Ascending aorta (tissue), 2 donors: Measurements from ENCODE around the gene PEX10. TPM values are rescaled to one million over a fixed set of nuclear protein-coding genes. Genes with fewer than 3 reads are reported as not detected.

Experiments used
- DNase-seq, 2 donors: peaks; one replicate each; pipeline ENCODE4 v3.0.0-alpha.2; 2019; ENCODE audit warnings: low spot score in 2 of 2
- H3K27ac ChIP-seq, 2 donors: fragments of 200-600 bp; sonication (generic); one replicate each; pipeline ENCODE4 v1.5.1; 2016 to 2017; ENCODE audit warnings: mild to moderate bottlenecking in 1 of 2
- H3K27me3 ChIP-seq: fragments of 200-600 bp; sonication (generic); one replicate; pipeline ENCODE4 v1.5.1; 2017
- H3K36me3 ChIP-seq, 2 donors: fragments of 200-600 bp; sonication (generic); one replicate each; pipeline ENCODE4 v1.5.1; 2016
- H3K4me1 ChIP-seq, 2 donors: fragments of 200-600 bp; sonication (generic); one replicate each; pipeline ENCODE4 v1.5.1; 2016 to 2017; ENCODE audit warnings: mild to moderate bottlenecking in 1 of 2
- H3K4me3 ChIP-seq, 2 donors: fragments of 200-600 bp; sonication (generic); one replicate each; pipeline ENCODE4 v1.5.1; 2016 to 2017; ENCODE audit warnings: mild to moderate bottlenecking in 1 of 2
- H3K9me3 ChIP-seq, 2 donors: fragments of 200-600 bp; sonication (generic); one replicate each; pipeline ENCODE4 v1.5.1; 2016
- intact Hi-C: fragments of 100-400 bp; cut with DNase I; formaldehyde crosslinking; loops from one replicate; pipeline ENCODE4 v1.15.1; 2023
- total RNA-seq: library from RNA; depleted of rRNA; stranded (reverse); fragments of >200 nt; gene quantifications from one replicate; pipeline ENCODE4 v1.1.0, GENCODE V29; 2016
- TF ChIP-seq, protein P1 (sequence below), 3 experiments: fragments of 200-600 bp in 2 of 3; fragments of 450-650 bp in 1 of 3; sonication (generic) in 2 of 3; IDR thresholded peaks; one replicate each; pipeline ENCODE4 v1.5.1; 2016 to 2019; ENCODE audit warnings: antibody characterized with exemption in 3 of 3, mild to moderate bottlenecking in 1 of 3, moderate library complexity in 1 of 3

The PEX10 gene
- total RNA-seq, 1 donor from 2014 or later = 26.1 TPM

DNA sequence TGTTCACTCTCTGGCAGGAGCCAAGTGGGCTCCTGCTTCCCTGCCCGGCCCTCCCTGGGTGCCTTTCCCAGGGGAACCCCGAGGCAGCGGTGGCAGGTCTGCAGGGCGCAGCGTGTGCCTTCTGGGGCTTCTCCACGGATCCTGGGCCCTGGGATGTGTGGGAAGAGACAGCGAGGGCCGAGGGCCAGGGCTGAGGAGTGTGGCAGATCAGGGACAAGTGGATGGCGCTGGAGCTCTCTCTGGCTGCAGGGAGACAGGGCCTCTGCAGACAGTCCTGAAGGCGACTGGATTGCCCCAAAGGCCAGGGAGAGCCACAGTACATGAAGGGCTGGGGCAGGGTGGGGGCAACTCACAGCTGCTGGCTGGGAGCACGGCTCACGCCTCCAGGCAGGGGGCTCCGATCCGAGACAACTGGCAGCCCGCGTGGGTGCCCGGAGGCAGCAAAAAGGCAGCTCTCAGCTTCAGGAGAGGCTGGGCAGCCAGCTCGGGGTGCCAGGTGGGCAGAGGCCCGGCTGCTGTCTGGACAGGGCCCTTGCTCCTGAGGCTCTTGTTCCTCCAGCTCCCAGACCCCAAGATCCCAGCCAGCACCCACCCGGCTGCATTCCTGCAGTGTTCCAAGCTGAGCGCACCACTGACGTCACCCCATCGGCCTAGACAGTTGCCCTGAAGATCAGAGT lies 37.0 kb downstream of the PEX10 start:
- no peak overlapping the region for H3K4me3 ChIP-seq

DNA sequence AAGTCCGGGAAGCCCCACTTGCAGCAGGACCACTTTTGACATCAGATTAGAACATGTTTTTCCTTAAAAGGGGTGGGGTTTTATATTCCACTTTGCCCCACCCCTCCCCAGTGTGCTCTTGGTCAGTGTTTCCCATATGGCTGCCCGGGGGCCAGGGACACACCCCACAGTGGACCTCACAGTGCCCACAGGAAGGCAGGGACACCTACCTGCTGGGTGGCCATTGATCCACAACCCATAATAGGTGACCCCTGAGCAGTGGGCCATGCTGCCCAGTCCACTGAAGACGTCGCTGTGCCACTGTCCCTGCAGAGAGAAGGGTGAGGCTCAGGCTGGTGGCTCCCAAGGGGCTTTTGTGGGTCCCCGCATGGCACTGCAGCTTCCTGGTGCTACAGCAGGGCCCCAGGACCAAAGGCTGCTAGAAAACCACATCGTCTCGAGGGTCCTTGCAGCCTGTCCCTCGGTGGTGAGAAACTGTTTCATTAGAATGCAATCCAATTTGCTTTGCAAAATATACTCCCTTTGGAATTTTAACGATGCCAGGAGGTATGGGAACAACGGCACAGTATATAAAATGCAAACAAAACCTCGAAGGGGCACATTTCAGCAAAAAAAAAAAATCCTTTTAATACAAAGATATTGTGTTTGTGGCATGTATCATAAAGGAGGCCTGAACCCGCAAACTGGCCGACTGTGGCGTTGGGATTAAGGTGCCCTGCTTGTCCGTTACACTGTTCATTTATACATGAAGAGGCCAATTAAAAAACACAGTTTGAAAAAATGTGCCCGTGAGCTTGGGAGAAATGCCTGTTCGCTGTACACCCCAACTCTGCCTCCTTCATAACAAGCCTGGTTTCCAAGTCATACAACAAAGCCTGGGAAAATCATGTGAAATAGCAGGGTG lies 37.9 kb downstream of the PEX10 start:
- TF ChIP-seq, protein P1, sequence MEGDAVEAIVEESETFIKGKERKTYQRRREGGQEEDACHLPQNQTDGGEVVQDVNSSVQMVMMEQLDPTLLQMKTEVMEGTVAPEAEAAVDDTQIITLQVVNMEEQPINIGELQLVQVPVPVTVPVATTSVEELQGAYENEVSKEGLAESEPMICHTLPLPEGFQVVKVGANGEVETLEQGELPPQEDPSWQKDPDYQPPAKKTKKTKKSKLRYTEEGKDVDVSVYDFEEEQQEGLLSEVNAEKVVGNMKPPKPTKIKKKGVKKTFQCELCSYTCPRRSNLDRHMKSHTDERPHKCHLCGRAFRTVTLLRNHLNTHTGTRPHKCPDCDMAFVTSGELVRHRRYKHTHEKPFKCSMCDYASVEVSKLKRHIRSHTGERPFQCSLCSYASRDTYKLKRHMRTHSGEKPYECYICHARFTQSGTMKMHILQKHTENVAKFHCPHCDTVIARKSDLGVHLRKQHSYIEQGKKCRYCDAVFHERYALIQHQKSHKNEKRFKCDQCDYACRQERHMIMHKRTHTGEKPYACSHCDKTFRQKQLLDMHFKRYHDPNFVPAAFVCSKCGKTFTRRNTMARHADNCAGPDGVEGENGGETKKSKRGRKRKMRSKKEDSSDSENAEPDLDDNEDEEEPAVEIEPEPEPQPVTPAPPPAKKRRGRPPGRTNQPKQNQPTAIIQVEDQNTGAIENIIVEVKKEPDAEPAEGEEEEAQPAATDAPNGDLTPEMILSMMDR (IDR thresholded peaks at IDR 0.05) = no peak
- DNase-seq = no peak
- Histone ChIP-seq H3K9me3 (no peaks in the 10 kb centered on the region), H3K4me3 (no peak overlapping the region), H3K27ac (no peak overlapping the region), H3K27me3 (no peaks in the 10 kb centered on the region), H3K4me1 (no peaks in the 10 kb centered on the region), H3K36me3 (peaks cover 0 to 3% of the 10 kb centered on the region in 2 donors)
- intact Hi-C loops = no loop called here

More for the DNA sequence above, 37.0 kb downstream of the PEX10 start:
- H3K27me3 ChIP-seq = no peaks in the 10 kb centered on the region
- intact Hi-C loops = no loop called here
- H3K9me3 ChIP-seq = no peaks in the 10 kb centered on the region
- DNase-seq = no peak
- no peaks in the 10 kb centered on the region for H3K4me1 ChIP-seq
- TF ChIP-seq, protein P1 (IDR thresholded peaks at IDR 0.05) = no peak
- H3K36me3 ChIP-seq = peaks cover 0 to 3% of the 10 kb centered on the region in 2 donors
- no peak overlapping the region for H3K27ac ChIP-seq

DNA sequence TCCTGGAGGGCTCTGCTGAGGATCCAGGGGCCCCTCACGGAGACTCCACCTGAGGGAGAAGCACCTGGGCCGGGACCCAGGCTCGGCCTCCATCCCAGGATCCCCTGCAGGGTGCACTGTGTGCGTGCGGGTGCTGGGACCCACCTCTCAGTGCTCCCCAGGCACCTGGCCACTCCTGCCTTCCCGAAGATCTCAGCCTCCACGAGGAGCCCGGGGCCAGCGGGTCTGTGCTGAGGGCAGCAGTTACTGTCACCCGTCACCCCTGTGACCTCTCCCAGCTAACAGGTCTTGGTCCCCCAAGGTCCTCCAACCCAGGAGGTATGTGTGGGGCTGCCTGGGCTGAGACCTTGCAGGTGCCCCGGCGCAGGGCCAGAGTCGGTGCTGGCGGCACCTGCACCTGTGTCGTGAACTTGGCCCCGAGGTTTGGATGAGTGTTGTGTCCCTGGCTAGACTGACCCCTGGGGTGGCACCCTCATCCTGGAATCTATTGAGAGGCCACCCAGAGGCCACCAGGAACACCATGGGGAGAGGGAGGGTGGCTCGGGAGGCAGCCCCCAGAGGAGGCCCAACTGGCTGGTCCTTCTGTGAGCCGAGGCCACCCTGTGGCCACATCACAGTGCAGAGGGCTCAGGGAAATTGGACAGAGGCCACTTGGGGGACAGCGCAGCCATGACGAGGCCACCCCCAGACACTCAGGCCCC lies 38.7 kb downstream of the PEX10 start:
- TF ChIP-seq, protein P1 (IDR thresholded peaks at IDR 0.05) = no peak
- no peak overlapping the region for H3K27ac ChIP-seq
- peaks cover 0 to 3% of the 10 kb centered on the region in 2 donors for H3K36me3 ChIP-seq
- no peaks in the 10 kb centered on the region for H3K27me3 ChIP-seq
- intact Hi-C loops = no loop called here
- no peak overlapping the region for H3K4me3 ChIP-seq
- DNase-seq = no peak
- no peaks in the 10 kb centered on the region for H3K9me3 ChIP-seq
- no peaks in the 10 kb centered on the region for H3K4me1 ChIP-seq

DNA sequence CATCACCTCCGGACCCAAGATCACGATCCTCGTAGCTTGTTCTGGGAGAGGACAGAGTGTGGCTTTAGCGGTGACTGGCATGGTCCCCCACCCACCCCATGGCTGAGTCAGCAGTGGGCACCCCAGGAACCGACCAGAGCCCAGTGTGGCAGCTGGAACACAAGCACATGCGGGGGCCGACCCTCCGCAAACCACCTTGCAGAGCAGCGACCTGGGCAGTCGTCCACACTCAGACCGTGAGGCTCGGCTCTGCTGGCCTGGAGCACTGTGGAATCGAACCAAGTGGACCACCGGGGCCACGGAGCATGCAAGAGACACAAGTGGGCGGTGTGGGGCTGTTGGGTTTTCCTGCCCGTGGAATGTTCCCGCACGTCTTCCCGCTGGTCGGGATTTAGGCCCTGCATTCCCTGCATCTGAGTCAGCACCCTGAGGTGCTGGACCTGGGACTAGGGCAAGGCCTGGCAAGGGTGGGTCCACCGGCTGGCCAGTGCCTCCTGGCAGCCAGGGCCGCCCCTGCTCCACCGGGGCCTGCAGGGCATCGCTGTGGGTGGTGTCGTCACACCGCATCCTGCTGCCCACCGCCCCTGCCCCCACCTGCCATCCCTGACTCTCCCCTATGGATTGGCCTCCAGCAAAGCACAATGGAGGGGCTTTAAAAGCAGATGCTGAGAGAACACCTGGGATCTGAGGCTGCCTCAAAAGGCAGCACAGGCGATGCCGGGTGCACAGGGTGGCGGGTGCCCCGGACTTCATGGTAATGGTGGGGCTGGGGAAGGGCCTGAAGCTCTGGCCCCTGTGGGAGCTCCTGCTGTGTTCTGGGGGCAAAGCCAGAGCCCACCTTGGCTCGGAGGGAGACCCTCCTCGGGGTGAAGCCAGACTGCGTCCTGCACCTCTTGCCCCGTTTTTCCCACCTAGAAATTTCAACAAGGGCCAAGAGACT lies 39.5 kb downstream of the PEX10 start:
- no peaks in the 10 kb centered on the region for H3K27me3 ChIP-seq
- H3K4me1 ChIP-seq = no peaks in the 10 kb centered on the region
- no peaks in the 10 kb centered on the region for H3K9me3 ChIP-seq
- H3K4me3 ChIP-seq = no peak overlapping the region
- TF ChIP-seq, protein P1 (IDR thresholded peaks at IDR 0.05) = no peak
- no peak overlapping the region for H3K27ac ChIP-seq
- peaks cover 0 to 3% of the 10 kb centered on the region in 2 donors for H3K36me3 ChIP-seq
- no peak for DNase-seq
- intact Hi-C loops = no loop called here
